HEK293T (cell line): ENCODE results near the gene SOX6.

Experiments
- CTCF ChIA-PET: fragments of 350-600 bp; formaldehyde crosslinking; extraction: SDS; loops from one replicate; lab custom pipeline; 2021; ENCODE audit warnings: antibody characterized with exemption, inconsistent platforms; lab: Yijun Ruan, JAX
- POLR2A ChIA-PET: fragments of 350-600 bp; formaldehyde crosslinking; extraction: SDS; loops from one replicate; lab custom pipeline; 2020; ENCODE audit warnings: antibody characterized with exemption, inconsistent platforms; lab: Yijun Ruan, JAX
- DNase-seq: peaks from one replicate; pipeline ENCODE4 v3.0.0; 2012; ENCODE audit warnings: mixed read lengths; ENCODE audit errors: extremely low spot score
- ARNT ChIP-seq: fragments of 450-650 bp; IDR thresholded peaks from 2 replicates; pipeline ENCODE4 v1.6.1; 2017; ENCODE audit warnings: mild to moderate bottlenecking
- BHLHE40 ChIP-seq: fragments of 450-650 bp; IDR thresholded peaks from 2 replicates; pipeline ENCODE4 v1.6.1; 2016; ENCODE audit warnings: mild to moderate bottlenecking, moderate library complexity, borderline replicate concordance
- CTBP1 ChIP-seq: fragments of 450-650 bp; IDR thresholded peaks from 2 replicates; pipeline ENCODE4 v1.6.1; 2016; ENCODE audit warnings: borderline replicate concordance
- ELF4 ChIP-seq: fragments of 450-650 bp; IDR thresholded peaks from 2 replicates; pipeline ENCODE4 v1.6.1; 2017; ENCODE audit warnings: antibody characterized with exemption
- FOXA1 ChIP-seq: fragments of 450-650 bp; IDR thresholded peaks from 2 replicates; pipeline ENCODE4 v1.6.1; 2016; ENCODE audit warnings: mild to moderate bottlenecking
- FOXK2 ChIP-seq: fragments of 450-650 bp; IDR thresholded peaks from 2 replicates; pipeline ENCODE4 v1.6.1; 2016; ENCODE audit warnings: mild to moderate bottlenecking
- FOXM1 ChIP-seq: fragments of 450-650 bp; IDR thresholded peaks from 2 replicates; pipeline ENCODE4 v1.6.1; 2017; ENCODE audit warnings: mild to moderate bottlenecking, borderline replicate concordance
- HDGF ChIP-seq: fragments of 450-650 bp; IDR thresholded peaks from 2 replicates; pipeline ENCODE4 v1.6.1; 2017; ENCODE audit warnings: antibody characterized with exemption, borderline replicate concordance
- L3MBTL2 ChIP-seq: fragments of 450-650 bp; conservative IDR thresholded peaks from 2 replicates; pipeline ENCODE4 v1.6.1; 2016; ENCODE audit warnings: mild to moderate bottlenecking
- LEF1 ChIP-seq: fragments of 450-650 bp; IDR thresholded peaks from 2 replicates; pipeline ENCODE4 v1.6.1; 2017; ENCODE audit warnings: mild to moderate bottlenecking, borderline replicate concordance
- NFRKB ChIP-seq: fragments of 450-650 bp; IDR thresholded peaks from 2 replicates; pipeline ENCODE4 v1.6.1; 2016; ENCODE audit warnings: mild to moderate bottlenecking, moderate library complexity
- PKNOX1 ChIP-seq: fragments of 450-650 bp; IDR thresholded peaks from 2 replicates; pipeline ENCODE4 v1.6.1; 2016
- SP1 ChIP-seq: fragments of 450-650 bp; IDR thresholded peaks from 2 replicates; pipeline ENCODE4 v1.6.1; 2017
- SUZ12 ChIP-seq: fragments of 450-650 bp; IDR thresholded peaks from 2 replicates; pipeline ENCODE4 v1.6.1; 2016; ENCODE audit warnings: mild to moderate bottlenecking
- TARDBP ChIP-seq: fragments of 450-650 bp; IDR thresholded peaks from 2 replicates; pipeline ENCODE4 v1.6.1; 2016
- ZNF384 ChIP-seq: fragments of 450-650 bp; IDR thresholded peaks from 2 replicates; pipeline ENCODE4 v1.6.1; 2016

The SOX6 gene

GRCh38 chr11:16043617-16044016, 312.7 kb downstream of the SOX6 start:
- POLR2A ChIA-PET = no interaction called here
- CTCF ChIA-PET = no interaction called here
- DNase-seq = no peak
- TF ChIP-seq NFRKB (no peak), PKNOX1 (no peak)

GRCh38 chr11:16041207-16041606, 315.1 kb downstream of the SOX6 start:
- TF ChIP-seq HDGF (no peak), CTBP1 (no peak), BHLHE40 (no peak), FOXK2 (no peak), ELF4 (no peak), ARNT (no peak), L3MBTL2 (no peak), NFRKB (no peak), SP1 (no peak), LEF1 (no peak), SUZ12 (no peak), TARDBP (no peak), PKNOX1 (no peak)
- ChIA-PET CTCF (no interaction called here), POLR2A (no interaction called here)
- no peak for DNase-seq

GRCh38 chr11:16040151-16040550, 316.2 kb downstream of the SOX6 start:
- TF ChIP-seq L3MBTL2 (no peak), NFRKB (no peak), SUZ12 (no peak), FOXM1 (no peak), CTBP1 (no peak), LEF1 (no peak), ELF4 (no peak), FOXA1 (no peak), TARDBP (no peak), ARNT (no peak), BHLHE40 (no peak), PKNOX1 (no peak), SP1 (no peak), ZNF384 (no peak), FOXK2 (no peak), HDGF (no peak)
- DNase-seq = no peak
- ChIA-PET CTCF (no interaction called here), POLR2A (no interaction called here)

- ChIA-PET CTCF (interaction anchor here (0.6 kb wide), 1 partner anchor 1499 kb away, joined by 3 read pairs; no protein-coding TSS in a partner anchor), POLR2A (no interaction called here)
- no peak for DNase-seq
- TF ChIP-seq ARNT (no peak), NFRKB (no peak), ELF4 (no peak), BHLHE40 (no peak), TARDBP (no peak), ZNF384 (no peak), CTBP1 (no peak), HDGF (no peak), LEF1 (no peak), FOXM1 (no peak), FOXA1 (no peak), FOXK2 (no peak), PKNOX1 (no peak), SP1 (no peak), L3MBTL2 (no peak), SUZ12 (no peak)
Measured at GRCh38 chr11:16037179-16037578, 319.2 kb downstream of the SOX6 start.

GRCh38 chr11:16036218-16036617, 320.1 kb downstream of the SOX6 start:
- TF ChIP-seq L3MBTL2 (no peak), BHLHE40 (no peak), FOXK2 (no peak), HDGF (no peak), SP1 (no peak), FOXA1 (no peak), CTBP1 (no peak), NFRKB (no peak), FOXM1 (no peak), ELF4 (no peak), TARDBP (no peak), PKNOX1 (no peak), LEF1 (no peak), SUZ12 (no peak), ZNF384 (no peak), ARNT (no peak)
- ChIA-PET CTCF (no interaction called here), POLR2A (no interaction called here)
- DNase-seq = no peak
